Suprapubic skin (tissue), 4 donors: Measurements from ENCODE around the gene FADD.

Experiments
- EP300 ChIP-seq: sonication (generic); formaldehyde crosslinking; IDR thresholded peaks from one replicate; pipeline ENCODE4 v1.6.1; 2017; ENCODE audit warnings: antibody characterized with exemption
- POLR2A ChIP-seq, 2 donors: fragments of 450-650 bp; IDR thresholded peaks; one replicate each; pipeline ENCODE4 v1.6.1; 2017; ENCODE audit warnings: antibody characterized with exemption in 2 of 2, mild to moderate bottlenecking in 2 of 2, moderate library complexity in 2 of 2
- POLR2AphosphoS5 ChIP-seq, 3 donors: sonication (generic); formaldehyde crosslinking; IDR thresholded peaks; one replicate each; pipeline ENCODE4 v1.6.1; 2017; ENCODE audit warnings: antibody characterized with exemption in 3 of 3
- TF ChIP-seq, protein P1 (sequence below), 2 donors: fragments of 200-600 bp in 1 of 2; fragments of 450-650 bp in 1 of 2; sonication (generic) in 1 of 2; IDR thresholded peaks; one replicate each; pipeline ENCODE4 v1.5.1; 2016 to 2019; ENCODE audit warnings: antibody characterized with exemption in 2 of 2, mild to moderate bottlenecking in 1 of 2, moderate library complexity in 1 of 2

DNA sequence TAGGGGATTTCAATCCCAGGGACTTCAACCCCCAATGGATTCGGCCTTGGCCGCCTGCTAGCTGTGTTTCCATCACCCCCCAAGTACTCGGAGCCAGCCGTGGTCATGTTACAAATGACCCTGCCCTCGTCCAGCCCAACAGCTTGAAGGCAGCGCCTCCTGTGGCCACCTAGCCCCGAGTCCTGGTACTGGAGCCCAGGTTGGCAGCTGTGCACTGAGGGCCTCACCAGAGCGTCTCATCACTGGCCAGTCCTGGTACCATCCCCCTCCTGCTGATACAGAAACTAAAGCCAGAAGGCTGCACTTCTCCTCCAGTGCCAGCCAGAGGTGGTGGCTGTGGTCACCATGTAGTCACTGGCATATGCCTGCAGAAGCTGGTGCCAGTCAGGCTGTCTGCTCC, 44.9 kb upstream of the FADD start:
- TF ChIP-seq, protein P1, sequence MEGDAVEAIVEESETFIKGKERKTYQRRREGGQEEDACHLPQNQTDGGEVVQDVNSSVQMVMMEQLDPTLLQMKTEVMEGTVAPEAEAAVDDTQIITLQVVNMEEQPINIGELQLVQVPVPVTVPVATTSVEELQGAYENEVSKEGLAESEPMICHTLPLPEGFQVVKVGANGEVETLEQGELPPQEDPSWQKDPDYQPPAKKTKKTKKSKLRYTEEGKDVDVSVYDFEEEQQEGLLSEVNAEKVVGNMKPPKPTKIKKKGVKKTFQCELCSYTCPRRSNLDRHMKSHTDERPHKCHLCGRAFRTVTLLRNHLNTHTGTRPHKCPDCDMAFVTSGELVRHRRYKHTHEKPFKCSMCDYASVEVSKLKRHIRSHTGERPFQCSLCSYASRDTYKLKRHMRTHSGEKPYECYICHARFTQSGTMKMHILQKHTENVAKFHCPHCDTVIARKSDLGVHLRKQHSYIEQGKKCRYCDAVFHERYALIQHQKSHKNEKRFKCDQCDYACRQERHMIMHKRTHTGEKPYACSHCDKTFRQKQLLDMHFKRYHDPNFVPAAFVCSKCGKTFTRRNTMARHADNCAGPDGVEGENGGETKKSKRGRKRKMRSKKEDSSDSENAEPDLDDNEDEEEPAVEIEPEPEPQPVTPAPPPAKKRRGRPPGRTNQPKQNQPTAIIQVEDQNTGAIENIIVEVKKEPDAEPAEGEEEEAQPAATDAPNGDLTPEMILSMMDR (IDR thresholded peaks at IDR 0.05) = peak in 1 of 2 donors; percentile 9
- TF ChIP-seq POLR2A (IDR thresholded peaks at IDR 0.05) = no peak
- TF ChIP-seq POLR2AphosphoS5 (IDR thresholded peaks at IDR 0.05) = no peak
- TF ChIP-seq EP300 = no peak
